COR-L47 (cell line): ENCODE measurements around the gene ALOX15B.
"Not testable (repeated sequence)": the region's sequence is repeated elsewhere in the genome, so short reads cannot be mapped to it uniquely, and the experiment has no call there.

Experiments
- DNase-seq: peaks from one replicate; lab custom pipeline; 2025; lab: John Stamatoyannopoulos, UW

Gene ALOX15B

GRCh38 chr17:8013731-8014557, 24.9 kb upstream of the ALOX15B start:
- DNase-seq: no peak

GRCh38 chr17:8014558-8014850, 24.4 kb upstream of the ALOX15B start:
- no peak for DNase-seq

- DNase-seq: no peak
Measured at GRCh38 chr17:8015236-8015956, 23.5 kb upstream of the ALOX15B start.

- no peak for DNase-seq
Measured at GRCh38 chr17:8015957-8016631, 22.8 kb upstream of the ALOX15B start.

GRCh38 chr17:8016632-8017424, 22.0 kb upstream of the ALOX15B start:
- no peak for DNase-seq

- no peak for DNase-seq
Measured at GRCh38 chr17:8018436-8018835, 20.4 kb upstream of the ALOX15B start.

- no peak for DNase-seq
Measured at GRCh38 chr17:8019166-8019565, 19.7 kb upstream of the ALOX15B start.

GRCh38 chr17:8019665-8020650, 18.9 kb upstream of the ALOX15B start:
- no peak for DNase-seq

GRCh38 chr17:8020776-8021564, 17.9 kb upstream of the ALOX15B start:
- DNase-seq: no peak

- no peak for DNase-seq
Measured at GRCh38 chr17:8021565-8022359, 17.1 kb upstream of the ALOX15B start.

GRCh38 chr17:8022360-8023003, 16.4 kb upstream of the ALOX15B start:
- DNase-seq: no peak

GRCh38 chr17:8024161-8024560, 14.7 kb upstream of the ALOX15B start:
- DNase-seq: not testable (repeated sequence)

- no peak for DNase-seq
Measured at GRCh38 chr17:8025176-8025911, 13.5 kb upstream of the ALOX15B start.

- DNase-seq: no peak
Measured at GRCh38 chr17:8029121-8029520, 9.7 kb upstream of the ALOX15B start.

- no peak for DNase-seq
Measured at GRCh38 chr17:8031261-8031661, 7.6 kb upstream of the ALOX15B start.

- DNase-seq: no peak
Measured at GRCh38 chr17:8031950-8032349, 6.9 kb upstream of the ALOX15B start.

- DNase-seq: no peak
Measured at GRCh38 chr17:8032442-8032841, 6.4 kb upstream of the ALOX15B start.

GRCh38 chr17:8039611-8040168, 831 bp downstream of the ALOX15B start:
- DNase-seq: no peak
